ENCODE data around the gene SLC1A2.

DNA sequence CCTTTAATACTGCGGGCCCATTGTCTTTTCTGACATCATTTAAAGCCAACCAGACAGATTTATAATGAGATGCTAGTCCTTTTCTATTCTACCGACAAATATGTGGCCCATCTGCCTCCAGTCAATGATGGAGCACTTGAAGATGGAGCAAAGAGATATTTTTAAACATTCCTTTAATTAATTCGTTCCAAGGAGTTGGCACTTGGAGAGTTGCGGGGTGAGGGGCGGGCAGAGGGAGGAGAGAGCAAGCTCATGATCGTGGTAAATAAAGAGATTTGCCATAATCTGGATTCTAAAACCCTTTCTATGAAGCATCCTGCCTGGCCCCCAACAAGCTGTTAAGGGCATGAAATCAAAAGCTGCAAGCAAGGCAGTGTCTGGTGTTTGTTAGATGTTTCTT, 5.0 kb downstream of the SLC1A2 start:
- no peak for TF ChIP-seq CTCF (conservative IDR thresholded peaks at IDR 0.05 in 1 of 2, IDR thresholded peaks at IDR 0.05 in 1 of 2; ENCODE audit: low read depth in 1 of 2, low read length in 2 of 2)
- no peak for TF ChIP-seq EZH2 (IDR thresholded peaks at IDR 0.05; ENCODE audit: low read length, missing control alignments)
